Upper lobe of left lung (tissue), 6 donors: ENCODE results near the gene PDE7B. TPM values are rescaled to one million over a fixed set of nuclear protein-coding genes. Genes with fewer than 3 reads are reported as not detected.

Source experiments
- ATAC-seq, 2 donors: fragments of 200-7000 bp; cut with Tn5 transposase; one replicate each; pipeline ENCODE4 v1.9.1; 2022; ENCODE audit warnings: mild to moderate bottlenecking in 2 of 2, moderate library complexity in 2 of 2; ENCODE audit not compliant: low FRiP score in 2 of 2
- DNase-seq, 2 donors: peaks; one replicate each; pipeline ENCODE4 v3.0.0-alpha.2; 2019 to 2020
- H3K27ac ChIP-seq, 4 donors: fragments of 200-600 bp; sonication (generic); one replicate each; pipeline ENCODE4 v1.5.1; 2016 to 2019
- H3K27me3 ChIP-seq, 4 donors: fragments of 200-600 bp; sonication (generic); one replicate each; pipeline ENCODE4 v1.5.1; 2017 to 2019
- H3K36me3 ChIP-seq, 4 donors: fragments of 200-600 bp; sonication (generic); one replicate each; pipeline ENCODE4 v1.5.1; 2016 to 2019
- H3K4me1 ChIP-seq, 4 donors: fragments of 200-600 bp; sonication (generic); one replicate each; pipeline ENCODE4 v1.5.1; 2018 to 2019
- H3K4me3 ChIP-seq, 4 donors: fragments of 200-600 bp; sonication (generic); one replicate each; pipeline ENCODE4 v1.5.1; 2017 to 2019; ENCODE audit warnings: mild to moderate bottlenecking in 2 of 4, moderate library complexity in 1 of 4
- H3K9me3 ChIP-seq, 4 donors: fragments of 200-600 bp; sonication (generic); one replicate each; pipeline ENCODE4 v1.5.1; 2018 to 2019
- EP300 ChIP-seq, 4 donors: sonication (generic); formaldehyde crosslinking; IDR thresholded peaks; one replicate each; pipeline ENCODE4 v1.5.1; 2017; ENCODE audit warnings: antibody characterized with exemption in 4 of 4, control low read depth in 2 of 4
- POLR2A ChIP-seq, 4 donors: fragments of 450-650 bp; IDR thresholded peaks; one replicate each; pipeline ENCODE4 v1.5.1; 2016 to 2017; ENCODE audit warnings: antibody characterized with exemption in 4 of 4, mild to moderate bottlenecking in 2 of 4
- POLR2AphosphoS5 ChIP-seq, 2 donors: sonication (generic); formaldehyde crosslinking; IDR thresholded peaks; one replicate each; pipeline ENCODE4 v1.5.1; 2017; ENCODE audit warnings: antibody characterized with exemption in 2 of 2
- WGBS, 2 donors: methylation state at CpG; one replicate each; pipeline ENCODE4 v1.1.5; 2017 to 2018; 5-methylcytosine and 5-hydroxymethylcytosine counted together
- total RNA-seq, 6 donors: library from RNA; depleted of rRNA in 4 of 6; stranded (reverse); fragments of >200 nt in 4 of 6; gene quantifications; one replicate each; pipeline versions ENCODE4 v1.1.0 to v1.2.1, GENCODE V29; 2016 to 2021
- TF ChIP-seq, protein P1 (sequence below), 6 experiments: fragments of 450-650 bp in 4 of 6; fragments of 200-600 bp in 2 of 6; sonication (generic) in 2 of 6; IDR thresholded peaks; one replicate each; pipeline ENCODE4 v1.5.1; 2016 to 2019; ENCODE audit warnings: antibody characterized with exemption in 6 of 6
- donor health status: DM: no; HTN: no; CAD: no; lungs with moderate emphysema.
- donor health status: DM: no; HTN: yes; CAD: no; lungs with severe emphysema.

The PDE7B gene
- total RNA-seq, 6 donors from 2014 or later = 1.0 to 4.4 (median 2.6) TPM

GRCh38 chr6:135867332-135867731, 15.8 kb downstream of the PDE7B start:
- Histone ChIP-seq H3K27ac (no peak overlapping the region), H3K4me3 (no peak overlapping the region), H3K4me1 (no peaks in the 10 kb centered on the region), H3K27me3 (no peaks in the 10 kb centered on the region), H3K36me3 (no peaks in the 10 kb centered on the region), H3K9me3 (no peaks in the 10 kb centered on the region)
- no peak for ATAC-seq
- DNase-seq = no peak
- TF ChIP-seq POLR2A (IDR thresholded peaks at IDR 0.05) = no peak
- TF ChIP-seq, protein P1, sequence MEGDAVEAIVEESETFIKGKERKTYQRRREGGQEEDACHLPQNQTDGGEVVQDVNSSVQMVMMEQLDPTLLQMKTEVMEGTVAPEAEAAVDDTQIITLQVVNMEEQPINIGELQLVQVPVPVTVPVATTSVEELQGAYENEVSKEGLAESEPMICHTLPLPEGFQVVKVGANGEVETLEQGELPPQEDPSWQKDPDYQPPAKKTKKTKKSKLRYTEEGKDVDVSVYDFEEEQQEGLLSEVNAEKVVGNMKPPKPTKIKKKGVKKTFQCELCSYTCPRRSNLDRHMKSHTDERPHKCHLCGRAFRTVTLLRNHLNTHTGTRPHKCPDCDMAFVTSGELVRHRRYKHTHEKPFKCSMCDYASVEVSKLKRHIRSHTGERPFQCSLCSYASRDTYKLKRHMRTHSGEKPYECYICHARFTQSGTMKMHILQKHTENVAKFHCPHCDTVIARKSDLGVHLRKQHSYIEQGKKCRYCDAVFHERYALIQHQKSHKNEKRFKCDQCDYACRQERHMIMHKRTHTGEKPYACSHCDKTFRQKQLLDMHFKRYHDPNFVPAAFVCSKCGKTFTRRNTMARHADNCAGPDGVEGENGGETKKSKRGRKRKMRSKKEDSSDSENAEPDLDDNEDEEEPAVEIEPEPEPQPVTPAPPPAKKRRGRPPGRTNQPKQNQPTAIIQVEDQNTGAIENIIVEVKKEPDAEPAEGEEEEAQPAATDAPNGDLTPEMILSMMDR (IDR thresholded peaks at IDR 0.05) = no peak
- TF ChIP-seq EP300 (IDR thresholded peaks at IDR 0.05) = no peak
- TF ChIP-seq POLR2AphosphoS5 (IDR thresholded peaks at IDR 0.05) = no peak
- WGBS, 2 donors = 81 to 83% methylated on average over 6 of the region's 6 CpGs

- H3K27ac ChIP-seq = no peak overlapping the region
- no peaks in the 10 kb centered on the region for H3K4me1 ChIP-seq
- TF ChIP-seq POLR2AphosphoS5 (IDR thresholded peaks at IDR 0.05) (no peak), EP300 (IDR thresholded peaks at IDR 0.05) (no peak), POLR2A (IDR thresholded peaks at IDR 0.05) (no peak)
- TF ChIP-seq, protein P1 (IDR thresholded peaks at IDR 0.05) = no peak
- no peak overlapping the region for H3K4me3 ChIP-seq
- no peaks in the 10 kb centered on the region for H3K36me3 ChIP-seq
- H3K9me3 ChIP-seq = no peaks in the 10 kb centered on the region
- ATAC-seq (peak in 1 of 2 donors; percentile 34), DNase-seq (no peak)
- 89 to 97% methylated on average over 4 of the region's 4 CpGs for WGBS, 2 donors
- no peaks in the 10 kb centered on the region for H3K27me3 ChIP-seq
These were observed 18.4 kb downstream of the PDE7B start for GRCh38 chr6:135869857-135870256.

- 56 to 62% methylated on average over 2 of the region's 2 CpGs for WGBS, 2 donors
- Histone ChIP-seq H3K36me3 (no peaks in the 10 kb centered on the region), H3K27ac (no peak overlapping the region), H3K4me3 (no peak overlapping the region), H3K9me3 (no peaks in the 10 kb centered on the region), H3K4me1 (no peaks in the 10 kb centered on the region), H3K27me3 (no peaks in the 10 kb centered on the region)
- DNase-seq = no peak
- TF ChIP-seq POLR2AphosphoS5 (IDR thresholded peaks at IDR 0.05) (no peak), EP300 (IDR thresholded peaks at IDR 0.05) (no peak)
- TF ChIP-seq, protein P1 (IDR thresholded peaks at IDR 0.05) = no peak
- ATAC-seq = no peak
These were observed 19.2 kb downstream of the PDE7B start for GRCh38 chr6:135870722-135871121.

GRCh38 chr6:135871296-135871695, 19.8 kb downstream of the PDE7B start:
- DNase-seq = no peak
- H3K9me3 ChIP-seq = no peaks in the 10 kb centered on the region
- H3K36me3 ChIP-seq = no peaks in the 10 kb centered on the region
- H3K4me3 ChIP-seq = no peak overlapping the region
- no peaks in the 10 kb centered on the region for H3K4me1 ChIP-seq
- ATAC-seq = no peak
- no peak overlapping the region for H3K27ac ChIP-seq
- TF ChIP-seq, protein P1 (IDR thresholded peaks at IDR 0.05) = no peak
- WGBS, 2 donors = 88 to 93% methylated on average over 1 of the region's 1 CpG
- no peaks in the 10 kb centered on the region for H3K27me3 ChIP-seq

GRCh38 chr6:135871878-135872277, 20.4 kb downstream of the PDE7B start:
- no peaks in the 10 kb centered on the region for H3K27me3 ChIP-seq
- ATAC-seq (peak in 1 of 2 donors; percentile 41), DNase-seq (no peak)
- 86 to 88% methylated on average over 1 of the region's 1 CpG for WGBS, 2 donors
- no peaks in the 10 kb centered on the region for H3K9me3 ChIP-seq
- no peak for TF ChIP-seq POLR2A (IDR thresholded peaks at IDR 0.05)
- TF ChIP-seq, protein P1 (IDR thresholded peaks at IDR 0.05) = no peak
- no peak for TF ChIP-seq EP300 (IDR thresholded peaks at IDR 0.05)
- TF ChIP-seq POLR2AphosphoS5 (IDR thresholded peaks at IDR 0.05) = no peak
- no peaks in the 10 kb centered on the region for H3K4me1 ChIP-seq
- H3K27ac ChIP-seq = no peak overlapping the region
- no peaks in the 10 kb centered on the region for H3K36me3 ChIP-seq
- H3K4me3 ChIP-seq = no peak overlapping the region
